ENCODE data around the gene TRAPPC13.

The TRAPPC13 gene

DNA sequence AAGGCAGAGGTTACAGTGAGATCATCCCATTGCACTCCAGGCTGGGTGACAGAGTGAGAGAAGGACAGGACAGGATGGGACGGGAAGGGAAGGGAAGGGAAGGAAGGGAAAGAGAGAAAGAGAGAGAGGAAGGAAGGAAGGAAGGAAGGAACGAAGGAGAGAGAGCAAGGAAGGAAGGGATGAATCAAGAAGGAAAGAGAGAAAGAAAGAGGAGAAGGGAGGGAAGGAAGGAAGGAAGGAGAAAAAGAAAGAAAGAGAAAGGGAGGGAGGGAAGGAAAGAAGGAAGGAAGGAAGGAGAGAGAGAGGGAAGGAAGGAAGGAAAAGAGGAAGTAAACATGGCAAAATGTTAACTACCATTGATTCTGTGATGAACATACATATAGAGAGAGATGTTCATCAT is 68.3 kb downstream of the TRAPPC13 start:
- H2BK15ac ChIP-seq (replicated peaks; ENCODE audit: low read depth), result no peak overlapping the region
- H3K79me1 ChIP-seq (ENCODE audit: low read length), result no peaks in the 10 kb centered on the region
- H3K9ac ChIP-seq (ENCODE audit: low read length), result no peak overlapping the region
- H3K18ac ChIP-seq (ENCODE audit: low read length), result no peak overlapping the region
- H4K8ac ChIP-seq (ENCODE audit: low read depth, low read length), result no peak overlapping the region
- no peak overlapping the region for H2BK120ac ChIP-seq (ENCODE audit: low read depth, low read length)
- DNase-seq, result no peak
- no peak overlapping the region for H4K5ac ChIP-seq (ENCODE audit: low read length)
- H3K56ac ChIP-seq (ENCODE audit: low read length), result no peak overlapping the region
- H3K4me2 ChIP-seq (ENCODE audit: low read length), result no peak overlapping the region
- H3K79me2 ChIP-seq (ENCODE audit: control insufficient read depth, insufficient read depth, low read length), result no peaks in the 10 kb centered on the region
- 0% methylated on average over 1 of the region's 2 CpGs for WGBS (ENCODE audit: extremely low coverage, insufficient coverage, low lambda C conversion rate)
- no peaks in the 10 kb centered on the region for H3K27me3 ChIP-seq (ENCODE audit: insufficient read depth, low read length, poor library complexity)
- no peak overlapping the region for H2AK5ac ChIP-seq (ENCODE audit: low read length)
- H3K36me3 ChIP-seq (ENCODE audit: control insufficient read depth, insufficient read depth, low read length), result no peaks in the 10 kb centered on the region
- no peak overlapping the region for H3K23ac ChIP-seq (ENCODE audit: low read length)
- no peak overlapping the region for H3K4ac ChIP-seq (ENCODE audit: low read depth, low read length)
- no peaks in the 10 kb centered on the region for H3K4me1 ChIP-seq (ENCODE audit: control insufficient read depth, low read depth, low read length)
- H3K4me3 ChIP-seq (ENCODE audit: low read length), result no peak overlapping the region
- no peak overlapping the region for H3K27ac ChIP-seq (ENCODE audit: low read depth, low read length)
- no peak overlapping the region for H2BK5ac ChIP-seq (ENCODE audit: low read length)

DNA sequence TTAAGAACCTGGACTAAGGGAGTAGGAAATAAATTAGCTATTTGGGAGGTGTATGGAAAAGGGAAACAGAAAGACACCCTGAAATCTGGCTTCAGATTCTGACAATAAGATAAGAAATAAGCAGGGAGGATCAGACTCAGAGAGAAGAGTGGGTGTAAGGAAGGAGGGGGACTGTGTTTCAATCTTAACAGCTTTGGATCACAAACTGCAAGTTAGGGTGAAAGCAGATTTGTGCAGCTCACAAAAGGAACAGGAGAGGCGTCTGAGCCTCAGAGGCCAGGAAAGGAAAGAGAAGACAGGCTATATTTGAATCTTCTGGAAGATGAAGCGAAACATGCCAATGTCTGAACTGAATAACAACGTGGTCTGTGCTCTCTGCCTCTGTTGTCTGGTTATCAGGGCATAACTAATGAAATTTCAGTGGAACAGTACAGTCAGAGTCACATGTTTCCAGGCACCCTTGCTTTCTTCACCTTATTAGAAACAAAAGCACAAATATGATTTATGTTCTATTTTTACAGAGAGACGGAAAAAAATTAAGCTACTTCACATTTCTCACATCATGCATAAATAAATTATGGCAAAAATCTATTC is 70.4 kb downstream of the TRAPPC13 start:
- Histone ChIP-seq H3K4me1 (ENCODE audit: control insufficient read depth, low read depth, low read length) (no peaks in the 10 kb centered on the region), H3K56ac (ENCODE audit: low read length) (no peak overlapping the region), H3K23ac (ENCODE audit: low read length) (no peak overlapping the region), H3K9ac (ENCODE audit: low read length) (no peak overlapping the region), H2BK120ac (ENCODE audit: low read depth, low read length) (no peak overlapping the region), H2BK5ac (ENCODE audit: low read length) (no peak overlapping the region), H3K4me3 (ENCODE audit: low read length) (no peak overlapping the region), H3K4me2 (ENCODE audit: low read length) (no peak overlapping the region), H4K5ac (ENCODE audit: low read length) (no peak overlapping the region), H2BK15ac (replicated peaks; ENCODE audit: low read depth) (no peak overlapping the region), H3K36me3 (ENCODE audit: control insufficient read depth, insufficient read depth, low read length) (no peaks in the 10 kb centered on the region), H3K79me1 (ENCODE audit: low read length) (no peaks in the 10 kb centered on the region), H3K4ac (ENCODE audit: low read depth, low read length) (no peak overlapping the region), H4K8ac (ENCODE audit: low read depth, low read length) (no peak overlapping the region), H3K79me2 (ENCODE audit: control insufficient read depth, insufficient read depth, low read length) (no peaks in the 10 kb centered on the region), H3K27me3 (ENCODE audit: insufficient read depth, low read length, poor library complexity) (no peaks in the 10 kb centered on the region), H3K27ac (ENCODE audit: low read depth, low read length) (no peak overlapping the region), H2AK5ac (ENCODE audit: low read length) (no peak overlapping the region), H3K18ac (ENCODE audit: low read length) (no peak overlapping the region)
- WGBS (ENCODE audit: extremely low coverage, insufficient coverage, low lambda C conversion rate), result no CpG with 5 or more reads among the region's 4 CpGs
- DNase-seq, result no peak

DNA sequence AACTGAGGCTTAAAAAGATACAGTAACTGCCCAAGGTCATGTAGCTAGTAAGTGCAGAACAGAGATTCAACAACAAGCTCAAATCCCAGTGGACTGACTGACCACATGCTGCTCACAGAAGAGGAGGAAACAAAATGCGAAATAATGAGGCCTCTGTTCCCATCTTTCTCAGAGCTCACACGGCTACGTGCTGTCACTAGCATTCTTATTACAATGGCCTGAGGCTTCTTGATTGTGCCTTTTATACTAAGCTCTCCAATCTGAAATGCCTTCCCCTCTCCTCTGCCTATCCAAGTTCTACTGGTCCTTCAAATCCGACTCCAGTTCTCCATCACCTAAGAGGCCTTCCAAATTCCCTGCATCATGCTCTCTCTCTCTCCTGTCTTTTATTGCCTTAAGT is 71.1 kb downstream of the TRAPPC13 start:
- Histone ChIP-seq H3K27ac (ENCODE audit: low read depth, low read length) (no peak overlapping the region), H3K4me1 (ENCODE audit: control insufficient read depth, low read depth, low read length) (no peaks in the 10 kb centered on the region), H3K9ac (ENCODE audit: low read length) (no peak overlapping the region), H4K8ac (ENCODE audit: low read depth, low read length) (no peak overlapping the region), H3K56ac (ENCODE audit: low read length) (no peak overlapping the region), H3K4me2 (ENCODE audit: low read length) (no peak overlapping the region), H3K27me3 (ENCODE audit: insufficient read depth, low read length, poor library complexity) (no peaks in the 10 kb centered on the region), H3K79me1 (ENCODE audit: low read length) (no peaks in the 10 kb centered on the region), H3K18ac (ENCODE audit: low read length) (no peak overlapping the region), H3K79me2 (ENCODE audit: control insufficient read depth, insufficient read depth, low read length) (no peaks in the 10 kb centered on the region), H2BK120ac (ENCODE audit: low read depth, low read length) (no peak overlapping the region), H2BK5ac (ENCODE audit: low read length) (no peak overlapping the region), H3K4ac (ENCODE audit: low read depth, low read length) (no peak overlapping the region), H3K36me3 (ENCODE audit: control insufficient read depth, insufficient read depth, low read length) (no peaks in the 10 kb centered on the region), H2BK15ac (replicated peaks; ENCODE audit: low read depth) (no peak overlapping the region), H2AK5ac (ENCODE audit: low read length) (no peak overlapping the region), H3K4me3 (ENCODE audit: low read length) (no peak overlapping the region), H4K5ac (ENCODE audit: low read length) (no peak overlapping the region), H3K23ac (ENCODE audit: low read length) (no peak overlapping the region)
- no CpG with 5 or more reads among the region's 4 CpGs for WGBS (ENCODE audit: extremely low coverage, insufficient coverage, low lambda C conversion rate)
- DNase-seq, result no peak

DNA sequence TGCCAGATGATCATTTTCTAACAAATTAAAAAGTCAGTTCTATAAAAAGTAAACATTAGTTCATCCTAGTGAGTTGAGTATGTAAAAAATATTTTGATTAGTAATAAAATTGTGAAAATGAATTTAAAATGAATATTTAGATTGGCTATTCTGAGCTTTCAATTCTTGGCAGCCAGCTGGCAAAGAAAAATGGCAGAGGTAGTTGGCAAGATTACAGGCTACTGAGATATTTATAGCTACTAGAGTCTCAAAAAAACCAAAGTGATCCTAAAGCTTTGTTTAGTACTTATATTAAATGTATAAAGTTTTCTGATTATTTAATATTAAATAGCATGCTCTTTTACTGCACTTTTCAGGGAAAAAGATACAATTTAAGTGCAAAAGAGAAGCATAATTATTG is 72.1 kb downstream of the TRAPPC13 start:
- H3K4me2 ChIP-seq (ENCODE audit: low read length), result no peak overlapping the region
- H3K36me3 ChIP-seq (ENCODE audit: control insufficient read depth, insufficient read depth, low read length), result no peaks in the 10 kb centered on the region
- H3K4me3 ChIP-seq (ENCODE audit: low read length), result no peak overlapping the region
- no peak overlapping the region for H3K4ac ChIP-seq (ENCODE audit: low read depth, low read length)
- no peak overlapping the region for H4K5ac ChIP-seq (ENCODE audit: low read length)
- H3K79me1 ChIP-seq (ENCODE audit: low read length), result no peaks in the 10 kb centered on the region
- no peak overlapping the region for H3K9ac ChIP-seq (ENCODE audit: low read length)
- no peak overlapping the region for H4K8ac ChIP-seq (ENCODE audit: low read depth, low read length)
- H2AK5ac ChIP-seq (ENCODE audit: low read length), result no peak overlapping the region
- H2BK15ac ChIP-seq (replicated peaks; ENCODE audit: low read depth), result no peak overlapping the region
- no peak for DNase-seq
- H3K27ac ChIP-seq (ENCODE audit: low read depth, low read length), result no peak overlapping the region
- no peak overlapping the region for H2BK5ac ChIP-seq (ENCODE audit: low read length)
- H3K4me1 ChIP-seq (ENCODE audit: control insufficient read depth, low read depth, low read length), result no peaks in the 10 kb centered on the region
- H3K23ac ChIP-seq (ENCODE audit: low read length), result no peak overlapping the region
- H3K56ac ChIP-seq (ENCODE audit: low read length), result no peak overlapping the region
- no peaks in the 10 kb centered on the region for H3K79me2 ChIP-seq (ENCODE audit: control insufficient read depth, insufficient read depth, low read length)
- no peaks in the 10 kb centered on the region for H3K27me3 ChIP-seq (ENCODE audit: insufficient read depth, low read length, poor library complexity)
- no peak overlapping the region for H2BK120ac ChIP-seq (ENCODE audit: low read depth, low read length)
- no peak overlapping the region for H3K18ac ChIP-seq (ENCODE audit: low read length)

DNA sequence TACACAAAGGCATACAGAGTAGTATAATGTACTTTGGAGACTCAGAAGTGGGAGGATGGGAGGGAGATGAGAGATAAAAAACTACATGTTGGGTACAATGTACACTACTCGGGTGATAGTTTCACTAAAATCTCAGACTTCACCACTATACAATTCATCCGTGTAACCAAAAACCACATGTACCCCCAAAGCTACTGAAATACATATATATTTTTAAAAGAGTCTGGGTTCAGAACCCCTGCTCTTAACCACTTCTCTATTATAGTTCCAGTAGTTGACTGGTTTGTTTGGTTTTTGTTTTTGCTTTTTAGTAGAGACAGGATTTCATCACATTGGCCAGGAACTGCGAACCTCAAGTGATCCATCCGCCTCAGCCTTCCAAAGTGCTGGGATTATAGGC is 74.5 kb downstream of the TRAPPC13 start:
- H3K4me3 ChIP-seq (ENCODE audit: low read length), result no peak overlapping the region
- no peak overlapping the region for H4K8ac ChIP-seq (ENCODE audit: low read depth, low read length)
- no peaks in the 10 kb centered on the region for H3K4me1 ChIP-seq (ENCODE audit: control insufficient read depth, low read depth, low read length)
- H3K23ac ChIP-seq (ENCODE audit: low read length), result no peak overlapping the region
- WGBS (ENCODE audit: extremely low coverage, insufficient coverage, low lambda C conversion rate), result no CpG with 5 or more reads among the region's 4 CpGs
- H3K27me3 ChIP-seq (ENCODE audit: insufficient read depth, low read length, poor library complexity), result no peaks in the 10 kb centered on the region
- no peak for DNase-seq
- no peak overlapping the region for H2AK5ac ChIP-seq (ENCODE audit: low read length)
- no peak overlapping the region for H3K56ac ChIP-seq (ENCODE audit: low read length)
- no peak overlapping the region for H3K4me2 ChIP-seq (ENCODE audit: low read length)
- H2BK15ac ChIP-seq (replicated peaks; ENCODE audit: low read depth), result no peak overlapping the region
- no peak overlapping the region for H3K18ac ChIP-seq (ENCODE audit: low read length)
- no peak overlapping the region for H2BK120ac ChIP-seq (ENCODE audit: low read depth, low read length)
- H3K79me2 ChIP-seq (ENCODE audit: control insufficient read depth, insufficient read depth, low read length), result no peaks in the 10 kb centered on the region
- H3K79me1 ChIP-seq (ENCODE audit: low read length), result no peaks in the 10 kb centered on the region
- no peak overlapping the region for H3K4ac ChIP-seq (ENCODE audit: low read depth, low read length)
- no peak overlapping the region for H4K5ac ChIP-seq (ENCODE audit: low read length)
- H2BK5ac ChIP-seq (ENCODE audit: low read length), result no peak overlapping the region
- no peak overlapping the region for H3K9ac ChIP-seq (ENCODE audit: low read length)
- H3K36me3 ChIP-seq (ENCODE audit: control insufficient read depth, insufficient read depth, low read length), result no peaks in the 10 kb centered on the region
- no peak overlapping the region for H3K27ac ChIP-seq (ENCODE audit: low read depth, low read length)

DNA sequence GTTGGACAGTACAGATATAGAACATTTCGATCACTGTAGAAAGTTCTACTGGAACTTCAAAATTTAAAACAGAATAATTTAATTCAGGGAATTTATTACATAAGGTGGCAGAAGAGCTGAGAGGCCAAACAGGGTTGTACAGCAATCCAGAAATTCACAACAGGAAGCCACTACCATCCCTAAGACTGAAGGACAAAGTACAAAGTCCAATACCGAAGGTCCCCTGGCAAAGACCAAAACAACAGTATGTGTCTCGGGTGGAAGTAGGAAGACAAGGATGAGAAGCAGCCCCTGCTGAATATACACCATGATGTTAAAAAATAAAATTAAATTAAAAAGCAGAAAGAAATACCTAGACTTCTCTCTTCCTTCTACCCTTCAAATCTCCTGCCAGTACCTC is 77.2 kb downstream of the TRAPPC13 start:
- no peak for DNase-seq
- H3K4me3 ChIP-seq (ENCODE audit: low read length), result no peak overlapping the region
- WGBS (ENCODE audit: extremely low coverage, insufficient coverage, low lambda C conversion rate), result no CpG with 5 or more reads among the region's 3 CpGs

More for the DNA sequence above, 77.2 kb downstream of the TRAPPC13 start:
- Histone ChIP-seq H2AK5ac (ENCODE audit: low read length) (no peak overlapping the region), H2BK5ac (ENCODE audit: low read length) (no peak overlapping the region), H3K27me3 (ENCODE audit: insufficient read depth, low read length, poor library complexity) (no peaks in the 10 kb centered on the region), H3K27ac (ENCODE audit: low read depth, low read length) (no peak overlapping the region), H2BK15ac (replicated peaks; ENCODE audit: low read depth) (no peak overlapping the region), H4K8ac (ENCODE audit: low read depth, low read length) (no peak overlapping the region), H3K79me1 (ENCODE audit: low read length) (no peaks in the 10 kb centered on the region), H3K4me1 (ENCODE audit: control insufficient read depth, low read depth, low read length) (no peaks in the 10 kb centered on the region), H3K56ac (ENCODE audit: low read length) (no peak overlapping the region), H4K5ac (ENCODE audit: low read length) (no peak overlapping the region), H3K4me2 (ENCODE audit: low read length) (no peak overlapping the region), H3K79me2 (ENCODE audit: control insufficient read depth, insufficient read depth, low read length) (no peaks in the 10 kb centered on the region), H2BK120ac (ENCODE audit: low read depth, low read length) (no peak overlapping the region), H3K23ac (ENCODE audit: low read length) (no peak overlapping the region), H3K4ac (ENCODE audit: low read depth, low read length) (no peak overlapping the region), H3K9ac (ENCODE audit: low read length) (no peak overlapping the region), H3K18ac (ENCODE audit: low read length) (no peak overlapping the region), H3K36me3 (ENCODE audit: control insufficient read depth, insufficient read depth, low read length) (no peaks in the 10 kb centered on the region)

All from mesendoderm (in vitro differentiated cells).